Breast epithelium (tissue), 4 donors: ENCODE data around the gene ECT2. TPM values are rescaled to one million over a fixed set of nuclear protein-coding genes. Genes with fewer than 3 reads are reported as not detected.
"Not testable (repeated sequence)": the region's sequence is repeated elsewhere in the genome, so short reads cannot be mapped to it uniquely, and the experiment has no call there.

Experiments
- DNase-seq, 2 donors: peaks; one replicate each; pipeline ENCODE4 v3.0.0-alpha.2; 2019; ENCODE audit warnings: low spot score in 2 of 2
- H3K27ac ChIP-seq, 2 donors: fragments of 200-600 bp; sonication (generic) in 1 of 2; one replicate each; pipeline ENCODE4 v1.5.1; 2016 to 2019; ENCODE audit warnings: mild to moderate bottlenecking in 1 of 2
- H3K27me3 ChIP-seq, 2 donors: fragments of 200-600 bp; sonication (generic) in 1 of 2; one replicate each; pipeline versions ENCODE4 v1.5.1 to v1.6.0; 2017 to 2019; ENCODE audit warnings: control low read depth in 1 of 2, mild to moderate bottlenecking in 1 of 2
- H3K36me3 ChIP-seq: fragments of 200-600 bp; one replicate; pipeline ENCODE4 v1.5.1; 2019
- H3K4me1 ChIP-seq, 2 donors: fragments of 200-600 bp; sonication (generic); one replicate each; pipeline ENCODE4 v1.5.1; 2016 to 2019; ENCODE audit warnings: control low read depth in 1 of 2
- H3K4me3 ChIP-seq, 3 donors: fragments of 200-600 bp; sonication (generic); 1 replicate in 2 of 3; 2 replicates in 1 of 3; pipeline ENCODE4 v1.5.1; 2016 to 2019; ENCODE audit warnings: mild to moderate bottlenecking in 3 of 3, moderate library complexity in 2 of 3
- H3K9me3 ChIP-seq, 2 donors: fragments of 200-600 bp; sonication (generic) in 1 of 2; one replicate each; pipeline ENCODE4 v1.5.1; 2016 to 2019; ENCODE audit warnings: control low read depth in 1 of 2
- CTCF ChIP-seq, 3 donors: fragments of 450-650 bp; IDR thresholded peaks; one replicate each; pipeline ENCODE4 v1.5.1; 2016 to 2017; ENCODE audit warnings: antibody characterized with exemption in 3 of 3, mild to moderate bottlenecking in 3 of 3, moderate library complexity in 3 of 3
- POLR2A ChIP-seq: fragments of 450-650 bp; IDR thresholded peaks from one replicate; pipeline ENCODE4 v1.6.1; 2016; ENCODE audit warnings: antibody characterized with exemption, mild to moderate bottlenecking, moderate library complexity
- POLR2AphosphoS5 ChIP-seq, 3 donors: sonication (generic); formaldehyde crosslinking; IDR thresholded peaks; one replicate each; pipeline ENCODE4 v1.6.1; 2017; ENCODE audit warnings: antibody characterized with exemption in 3 of 3
- intact Hi-C: fragments of 100-400 bp; cut with DNase I; formaldehyde crosslinking; loops from one replicate; pipeline ENCODE4 v1.15.1; 2023; ENCODE audit warnings: low total_unique reads
- total RNA-seq, 3 donors: library from RNA; depleted of rRNA; stranded (reverse); fragments of >200 nt; gene quantifications; one replicate each; pipeline ENCODE4 v1.1.0, GENCODE V29; 2016

Gene ECT2
- total RNA-seq, 3 donors from 2014 or later: 8.5 to 20.1 (median 15.4) TPM

GRCh38 chr3:172853921-172854666 lies 103.6 kb downstream of the ECT2 start:
- TF ChIP-seq POLR2A: no peak
- no peak for TF ChIP-seq CTCF (IDR thresholded peaks at IDR 0.05)
- TF ChIP-seq POLR2AphosphoS5 (IDR thresholded peaks at IDR 0.05): no peak
- DNase-seq: no peak
- H3K4me3 ChIP-seq: no peak overlapping the region
- H3K27me3 ChIP-seq: no peaks in the 10 kb centered on the region
- H3K27ac ChIP-seq: no peak overlapping the region
- H3K9me3 ChIP-seq: no peaks in the 10 kb centered on the region
- no peaks in the 10 kb centered on the region for H3K4me1 ChIP-seq
- intact Hi-C loops: no loop called here
- H3K36me3 ChIP-seq: no peaks in the 10 kb centered on the region

- Histone ChIP-seq H3K9me3 (no peaks in the 10 kb centered on the region), H3K36me3 (no peaks in the 10 kb centered on the region), H3K27me3 (no peaks in the 10 kb centered on the region), H3K4me3 (no peak overlapping the region), H3K27ac (no peak overlapping the region), H3K4me1 (no peaks in the 10 kb centered on the region)
- TF ChIP-seq POLR2A (no peak), POLR2AphosphoS5 (IDR thresholded peaks at IDR 0.05) (no peak), CTCF (IDR thresholded peaks at IDR 0.05) (no peak)
- DNase-seq: no peak
- intact Hi-C loops: no loop called here
Observed at GRCh38 chr3:172855037-172855436, 104.5 kb downstream of the ECT2 start.

GRCh38 chr3:172856795-172857742 lies 106.5 kb downstream of the ECT2 start:
- Histone ChIP-seq H3K9me3 (no peaks in the 10 kb centered on the region), H3K4me3 (no peak overlapping the region), H3K27me3 (no peaks in the 10 kb centered on the region), H3K27ac (peak overlapping the region in 1 of 2 donors; percentile 10), H3K4me1 (no peaks in the 10 kb centered on the region), H3K36me3 (no peaks in the 10 kb centered on the region)
- intact Hi-C loops: no loop called here
- DNase-seq: no peak
- TF ChIP-seq POLR2AphosphoS5 (IDR thresholded peaks at IDR 0.05): peak in 2 of 3 donors; percentile 16 to 41
- TF ChIP-seq POLR2A: no peak

- H3K4me1 ChIP-seq: no peaks in the 10 kb centered on the region
- no peaks in the 10 kb centered on the region for H3K27me3 ChIP-seq
- H3K27ac ChIP-seq: no peak overlapping the region
- no peaks in the 10 kb centered on the region for H3K36me3 ChIP-seq
- H3K9me3 ChIP-seq: no peaks in the 10 kb centered on the region
- no peak overlapping the region for H3K4me3 ChIP-seq
- no peak for DNase-seq
- TF ChIP-seq CTCF (IDR thresholded peaks at IDR 0.05) (no peak), POLR2AphosphoS5 (IDR thresholded peaks at IDR 0.05) (no peak), POLR2A (no peak)
- intact Hi-C loops: no loop called here
Observed at GRCh38 chr3:172859041-172859440, 108.5 kb downstream of the ECT2 start.

- H3K4me3 ChIP-seq, intact Hi-C loops, H3K9me3 ChIP-seq, H3K36me3 ChIP-seq, H3K4me1 ChIP-seq, H3K27ac ChIP-seq, DNase-seq, H3K27me3 ChIP-seq: not testable (repeated sequence)
Observed at GRCh38 chr3:172866726-172867350, 116.3 kb downstream of the ECT2 start.
